OCI-LY7 (cell line): Measurements from ENCODE around the gene CISD3.

Source experiments
- EZH2phosphoT487 ChIP-seq: fragments of 200-600 bp; sonication (generic); IDR thresholded peaks from 2 replicates; pipeline ENCODE4 v1.6.1; 2018; ENCODE audit warnings: low read depth, borderline replicate concordance, mild to moderate bottlenecking, mixed run types, antibody characterized with exemption, low read length, moderate library complexity, mixed read lengths
- TF ChIP-seq, protein P1 (sequence below): fragments of 200-600 bp; sonication (generic); conservative IDR thresholded peaks from 2 replicates; pipeline ENCODE4 v1.5.1; 2014; ENCODE audit warnings: mild to moderate bottlenecking, antibody characterized with exemption, low read length, moderate library complexity, mixed read lengths

DNA sequence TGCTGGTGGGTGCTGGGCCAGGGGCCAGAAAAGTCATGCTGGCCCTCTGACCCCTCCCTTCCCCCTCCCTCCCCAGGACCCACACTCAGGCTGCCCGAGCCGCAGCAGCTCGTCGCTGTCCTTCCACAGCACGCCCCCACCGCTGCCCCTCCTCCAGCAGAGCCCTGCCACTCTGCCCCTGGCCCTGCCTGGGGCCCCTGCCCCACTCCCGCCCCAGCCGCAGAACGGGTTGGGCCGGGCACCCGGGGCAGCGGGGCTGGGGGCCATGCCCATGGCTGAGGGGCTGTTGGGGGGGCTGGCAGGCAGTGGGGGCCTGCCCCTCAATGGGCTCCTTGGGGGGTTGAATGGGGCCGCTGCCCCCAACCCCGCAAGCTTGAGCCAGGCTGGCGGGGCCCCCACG, 8.3 kb upstream of the CISD3 start:
- TF ChIP-seq, protein P1, sequence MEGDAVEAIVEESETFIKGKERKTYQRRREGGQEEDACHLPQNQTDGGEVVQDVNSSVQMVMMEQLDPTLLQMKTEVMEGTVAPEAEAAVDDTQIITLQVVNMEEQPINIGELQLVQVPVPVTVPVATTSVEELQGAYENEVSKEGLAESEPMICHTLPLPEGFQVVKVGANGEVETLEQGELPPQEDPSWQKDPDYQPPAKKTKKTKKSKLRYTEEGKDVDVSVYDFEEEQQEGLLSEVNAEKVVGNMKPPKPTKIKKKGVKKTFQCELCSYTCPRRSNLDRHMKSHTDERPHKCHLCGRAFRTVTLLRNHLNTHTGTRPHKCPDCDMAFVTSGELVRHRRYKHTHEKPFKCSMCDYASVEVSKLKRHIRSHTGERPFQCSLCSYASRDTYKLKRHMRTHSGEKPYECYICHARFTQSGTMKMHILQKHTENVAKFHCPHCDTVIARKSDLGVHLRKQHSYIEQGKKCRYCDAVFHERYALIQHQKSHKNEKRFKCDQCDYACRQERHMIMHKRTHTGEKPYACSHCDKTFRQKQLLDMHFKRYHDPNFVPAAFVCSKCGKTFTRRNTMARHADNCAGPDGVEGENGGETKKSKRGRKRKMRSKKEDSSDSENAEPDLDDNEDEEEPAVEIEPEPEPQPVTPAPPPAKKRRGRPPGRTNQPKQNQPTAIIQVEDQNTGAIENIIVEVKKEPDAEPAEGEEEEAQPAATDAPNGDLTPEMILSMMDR = no peak
- no peak for TF ChIP-seq EZH2phosphoT487
